Measurements from ENCODE around the gene DDN. TPM values are rescaled to one million over a fixed set of nuclear protein-coding genes. Genes with fewer than 3 reads are reported as not detected.

The DDN gene
- 0.15 and 0.17 TPM in 2 replicates for total RNA-seq

DNA sequence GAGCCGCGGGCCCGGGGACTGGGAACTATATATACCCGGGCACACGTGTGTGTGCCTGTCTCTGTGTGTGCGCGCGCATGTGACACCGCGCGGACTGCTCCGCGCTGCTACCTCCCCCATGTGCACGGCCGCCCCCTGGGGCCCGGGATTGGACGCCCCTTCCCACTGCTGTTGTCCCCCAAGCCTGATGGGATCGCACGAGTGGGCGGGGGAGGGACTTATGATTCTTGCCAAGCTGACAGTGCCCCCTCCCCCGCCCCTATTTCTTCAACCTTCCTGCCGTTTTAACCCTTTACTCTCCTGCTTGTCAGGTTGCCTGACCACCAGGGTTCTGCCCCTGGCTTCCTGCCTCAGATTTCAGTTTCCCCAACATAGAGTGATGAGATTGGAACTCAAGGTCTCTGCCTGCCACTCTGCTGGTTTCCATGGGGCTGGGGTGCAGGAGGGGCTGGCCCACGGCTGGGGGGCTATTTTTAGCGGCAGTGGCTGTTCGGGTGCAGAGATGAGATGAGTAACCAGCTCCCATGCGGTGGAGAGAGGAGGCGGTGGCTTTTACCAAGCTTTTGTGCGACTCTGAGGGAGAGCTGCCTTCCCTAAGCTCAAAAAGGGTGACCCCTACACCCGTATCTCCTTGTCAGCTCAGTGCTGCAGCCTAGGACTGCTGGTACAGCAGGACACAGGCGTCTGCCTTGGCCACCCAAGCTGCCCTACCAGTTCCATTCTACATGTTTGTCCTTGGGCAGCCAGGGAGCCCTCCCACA, at the start of gene DDN:
DDN (minus strand) TSS at position 5 of the 761 bp plus-strand sequence. CDS start 88 bp downstream, outside the sequence.

DNA sequence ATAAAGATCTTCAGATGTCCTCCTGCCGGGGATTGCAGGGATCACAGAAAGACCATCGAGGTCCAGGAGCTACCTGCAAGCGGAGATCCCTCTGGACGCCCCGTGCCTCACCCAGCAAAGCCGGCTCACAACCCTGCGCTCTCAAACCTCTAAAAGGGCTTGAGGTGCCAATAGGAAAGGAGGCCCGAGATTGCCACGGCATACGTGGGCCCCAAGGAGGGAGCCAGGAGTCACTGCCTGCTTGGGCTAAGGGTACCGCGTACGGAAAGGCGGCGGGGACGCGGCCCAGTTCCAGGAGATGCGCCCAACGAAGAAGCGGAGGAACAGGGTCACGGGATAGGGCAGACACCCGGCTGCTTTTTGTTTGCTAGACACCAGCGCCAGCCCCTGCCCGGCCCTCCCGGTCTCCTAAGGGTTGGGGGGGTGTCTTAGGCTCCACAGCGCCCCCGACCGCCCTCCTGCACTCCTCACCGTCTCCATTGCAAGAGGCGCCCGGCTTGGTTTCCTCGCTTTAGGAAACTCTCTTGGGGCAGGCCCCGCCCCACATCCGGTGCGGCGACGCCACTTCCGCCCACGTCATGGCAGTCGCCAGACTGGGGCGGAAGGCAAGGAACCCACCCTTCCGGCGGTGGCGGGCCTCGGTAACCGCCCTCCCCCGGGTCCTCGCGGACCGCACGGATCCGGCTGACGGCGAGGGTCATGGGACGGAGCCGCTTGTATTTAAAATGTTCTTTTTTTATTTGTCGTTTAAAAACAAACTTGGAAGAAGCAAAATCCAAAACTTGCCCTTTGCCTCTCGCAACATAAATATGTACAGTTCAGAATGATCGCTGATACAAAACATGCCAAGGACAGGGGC, 19.3 kb upstream of the DDN start, which contains the start of gene PRKAG1:
PRKAG1 (minus strand) TSS at position 516 of the 859 bp plus-strand sequence; CDS start at position 480, 36 bp downstream.

DNA sequence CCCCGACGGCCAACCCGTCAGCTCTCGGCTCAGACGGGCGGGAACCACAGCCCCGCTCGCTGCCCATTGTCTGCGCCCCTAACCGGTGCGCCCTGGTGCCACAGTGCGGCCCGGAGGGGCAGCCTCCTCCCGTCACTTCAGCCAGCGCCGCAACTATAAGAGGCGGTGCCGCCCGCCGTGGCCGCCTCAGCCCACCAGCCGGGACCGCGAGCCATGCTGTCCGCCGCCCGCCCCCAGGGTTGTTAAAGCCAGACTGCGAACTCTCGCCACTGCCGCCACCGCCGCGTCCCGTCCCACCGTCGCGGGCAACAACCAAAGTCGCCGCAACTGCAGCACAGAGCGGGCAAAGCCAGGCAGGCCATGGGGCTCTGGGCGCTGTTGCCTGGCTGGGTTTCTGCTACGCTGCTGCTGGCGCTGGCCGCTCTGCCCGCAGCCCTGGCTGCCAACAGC, 20.9 kb downstream of the DDN start, which contains the start of gene WNT1:
WNT1 (plus strand) TSS at position 32 of the 450 bp plus-strand sequence; CDS start at position 361, 329 bp downstream.

DNA sequence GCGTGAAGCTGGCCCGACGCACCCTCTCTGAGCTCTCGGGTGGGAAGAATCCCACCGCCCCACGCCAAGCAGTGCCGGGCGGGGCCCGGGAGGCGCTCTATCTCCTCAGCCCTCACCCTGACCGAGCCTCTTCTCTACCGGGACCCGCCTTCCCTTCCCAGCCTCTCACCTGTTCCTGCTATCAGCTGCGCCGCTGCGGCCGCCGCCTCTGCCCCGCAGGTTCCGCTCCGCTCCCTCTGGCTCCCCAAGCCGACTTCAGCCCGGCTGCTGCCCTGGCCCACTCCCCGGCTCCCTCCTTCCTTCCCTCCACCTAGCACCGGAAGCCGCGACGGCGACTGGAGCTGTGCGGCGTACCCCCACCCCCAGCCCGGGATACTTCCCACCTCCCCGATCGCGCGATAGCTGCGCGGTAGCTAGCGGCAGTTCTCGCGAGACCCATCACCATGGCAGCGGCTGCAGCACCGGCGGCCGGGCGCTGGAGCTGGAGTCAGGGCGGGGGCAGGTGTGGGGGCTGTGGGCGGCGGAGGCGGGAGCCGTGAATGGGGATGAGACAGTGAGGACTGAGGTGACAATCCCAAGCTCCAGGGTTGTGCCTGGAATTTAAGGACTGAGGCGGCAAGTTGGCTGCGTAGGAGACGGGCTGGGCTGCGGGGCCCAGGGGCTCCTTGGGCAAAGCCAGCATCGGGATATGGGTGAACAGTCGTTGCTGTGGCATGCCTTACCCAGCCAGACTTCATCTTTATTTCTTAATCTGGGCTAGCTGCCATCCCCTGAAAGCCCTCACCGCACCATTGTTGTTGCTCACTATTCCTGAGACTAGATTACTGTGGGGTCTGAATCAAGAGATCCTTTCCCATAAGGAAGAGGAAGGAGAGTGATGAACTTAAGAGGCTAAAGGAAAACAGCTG, 41.8 kb downstream of the DDN start, which contains the start of gene ARF3:
ARF3 (minus strand) TSS at position 347 of the 908 bp plus-strand sequence. CDS start 16,392 bp downstream, outside the sequence.

Other genes starting within 250 kb of the DDN start
- gene ADCY6, start 210.3 kb downstream of the DDN start, total RNA-seq: 44.5 and 72.6 TPM in 2 replicates
- 41.6 and 62.4 TPM in 2 replicates for gene CACNB3, start 180.9 kb downstream of the DDN start, total RNA-seq
- 77.6 and 78.5 TPM in 2 replicates for gene DDX23, start 147.2 kb downstream of the DDN start, total RNA-seq
- under 0.01 and 0.33 TPM in 2 replicates for gene RND1, start 133.5 kb downstream of the DDN start, total RNA-seq
- gene FKBP11, start 73.9 kb downstream of the DDN start, total RNA-seq: 10.5 and 18.7 TPM in 2 replicates
- gene ARF3, start 41.9 kb downstream of the DDN start, total RNA-seq: 37.1 and 45.2 TPM in 2 replicates
- 0.83 TPM in 1 of 2 replicates, not detected in the other for gene WNT10B, start 27.6 kb downstream of the DDN start, total RNA-seq
- not detected in 2 replicates for gene WNT1, start 21.1 kb downstream of the DDN start, total RNA-seq
- 87.3 and 92.3 TPM in 2 replicates for gene PRKAG1, start 19.4 kb upstream of the DDN start, total RNA-seq
- gene KMT2D, start 61.4 kb upstream of the DDN start, total RNA-seq: 35.7 and 51.5 TPM in 2 replicates
- gene RHEBL1, start 70.6 kb upstream of the DDN start, total RNA-seq: 0.15 TPM in 1 of 2 replicates, not detected in the other
- under 0.01 and 0.17 TPM in 2 replicates for gene DHH, start 95.4 kb upstream of the DDN start, total RNA-seq
- gene LMBR1L, start 111.5 kb upstream of the DDN start, total RNA-seq: 53.2 and 88.0 TPM in 2 replicates
- 1,870 and 4,279 TPM in 2 replicates for gene TUBA1B, start 132.0 kb upstream of the DDN start, total RNA-seq
- 1,515 and 1,616 TPM in 2 replicates for gene TUBA1A, start 189.7 kb upstream of the DDN start, total RNA-seq